Measurements from ENCODE around the gene BDNF. TPM values are rescaled to one million over a fixed set of nuclear protein-coding genes. Genes with fewer than 3 reads are reported as not detected.
A peak's percentile ranks its signal among the peaks of the same experiment; 100 is the strongest.

BDNF gene
- total RNA-seq, 1 experiment from 2014 or later, result 8.5 TPM

DNA sequence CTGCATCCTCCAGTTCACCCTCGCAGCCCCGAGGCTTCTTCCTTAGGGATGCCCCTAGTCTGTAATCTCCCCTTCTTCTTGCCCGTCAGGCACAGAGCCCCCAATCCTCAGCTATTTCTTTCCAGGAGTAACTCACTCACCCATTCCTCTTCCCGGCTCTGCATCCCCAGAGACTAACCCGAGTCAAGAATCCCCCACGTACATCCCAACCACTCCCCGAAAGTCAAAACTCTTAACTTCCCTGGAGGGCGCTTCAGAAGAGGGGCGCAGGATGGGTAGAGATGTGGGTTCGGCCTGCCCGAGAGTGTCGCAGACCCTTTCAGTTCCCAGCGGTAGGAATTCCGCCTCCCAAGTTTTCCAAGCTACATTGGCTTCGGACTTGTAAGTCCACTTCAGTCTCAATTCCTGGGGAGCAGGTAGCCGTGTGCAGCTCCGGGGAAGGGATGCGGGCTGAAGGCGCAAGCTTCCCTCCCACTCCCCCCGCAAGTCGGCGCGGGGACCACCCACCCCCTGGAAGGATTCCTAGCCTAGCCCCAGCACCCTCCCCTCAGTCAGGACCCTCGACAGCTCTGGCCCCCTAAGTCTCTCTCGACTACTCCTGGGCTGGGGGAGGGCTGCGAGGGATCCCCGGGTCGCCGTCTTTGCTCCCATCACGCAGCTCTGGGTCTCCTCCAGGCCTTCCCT, 871 bp downstream of the BDNF start:
- CTCF ChIA-PET, result interaction anchor here (0.6 to 3.9 kb wide), 22 partner anchors 11 to 1635 kb away, joined by 3 to 69 read pairs (median 4); partner anchors contain the start of genes KIF18A and METTL15
- H3K4me1 Mint-ChIP-seq (ENCODE audit: low read depth, unreplicated experiment), result peaks cover 20% of the 10 kb centered on the region
- H3K4me3 ChIP-seq (ENCODE audit: low read depth, low read length), result peak overlapping the region; percentile 70
- no peaks in the 10 kb centered on the region for H3K9me3 ChIP-seq
- no peaks in the 10 kb centered on the region for H3K9me3 Mint-ChIP-seq (ENCODE audit: unreplicated experiment)
- no peaks in the 10 kb centered on the region for H3K27me3 Mint-ChIP-seq (ENCODE audit: insufficient read depth, unreplicated experiment)
- DNase-seq, result no peak
- intact Hi-C loops (cut with micrococcal nuclease; ENCODE audit: unreplicated experiment), result loop anchor here (1.0 to 10.0 kb wide), 13 partner anchors 19 to 1635 kb away; partner anchors contain the start of genes KIF18A and METTL15
- POLR2A ChIA-PET, result interaction anchor here (0.8 to 1.4 kb wide), 2 partner anchors 370 to 409 kb away, joined by 4 to 9 read pairs; partner anchors contain the start of genes KIF18A and METTL15
- no peaks in the 10 kb centered on the region for H3K27me3 ChIP-seq (replicated peaks; ENCODE audit: control insufficient read depth, insufficient read depth, low read length)
- no TSS peak for BruUV-seq (replicated peaks)
- TF ChIP-seq, protein P1, sequence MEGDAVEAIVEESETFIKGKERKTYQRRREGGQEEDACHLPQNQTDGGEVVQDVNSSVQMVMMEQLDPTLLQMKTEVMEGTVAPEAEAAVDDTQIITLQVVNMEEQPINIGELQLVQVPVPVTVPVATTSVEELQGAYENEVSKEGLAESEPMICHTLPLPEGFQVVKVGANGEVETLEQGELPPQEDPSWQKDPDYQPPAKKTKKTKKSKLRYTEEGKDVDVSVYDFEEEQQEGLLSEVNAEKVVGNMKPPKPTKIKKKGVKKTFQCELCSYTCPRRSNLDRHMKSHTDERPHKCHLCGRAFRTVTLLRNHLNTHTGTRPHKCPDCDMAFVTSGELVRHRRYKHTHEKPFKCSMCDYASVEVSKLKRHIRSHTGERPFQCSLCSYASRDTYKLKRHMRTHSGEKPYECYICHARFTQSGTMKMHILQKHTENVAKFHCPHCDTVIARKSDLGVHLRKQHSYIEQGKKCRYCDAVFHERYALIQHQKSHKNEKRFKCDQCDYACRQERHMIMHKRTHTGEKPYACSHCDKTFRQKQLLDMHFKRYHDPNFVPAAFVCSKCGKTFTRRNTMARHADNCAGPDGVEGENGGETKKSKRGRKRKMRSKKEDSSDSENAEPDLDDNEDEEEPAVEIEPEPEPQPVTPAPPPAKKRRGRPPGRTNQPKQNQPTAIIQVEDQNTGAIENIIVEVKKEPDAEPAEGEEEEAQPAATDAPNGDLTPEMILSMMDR (IDR thresholded peaks at IDR 0.05; ENCODE audit: insufficient read depth in 1 of 2, low read depth in 1 of 2, low read length in 1 of 2, severe bottlenecking in 1 of 2, unreplicated experiment in 1 of 2), result no peak
- no peaks in the 10 kb centered on the region for H3K36me3 ChIP-seq (ENCODE audit: control insufficient read depth, insufficient read depth, low read length)
- peak overlapping the region; percentile 90 for H3K4me3 Mint-ChIP-seq (ENCODE audit: unreplicated experiment)
- H3K27ac Mint-ChIP-seq (ENCODE audit: unreplicated experiment), result no peak overlapping the region
- peaks cover 17% of the 10 kb centered on the region for H3K4me1 ChIP-seq
- H3K36me3 Mint-ChIP-seq (ENCODE audit: insufficient read depth, unreplicated experiment), result no peaks in the 10 kb centered on the region

DNA sequence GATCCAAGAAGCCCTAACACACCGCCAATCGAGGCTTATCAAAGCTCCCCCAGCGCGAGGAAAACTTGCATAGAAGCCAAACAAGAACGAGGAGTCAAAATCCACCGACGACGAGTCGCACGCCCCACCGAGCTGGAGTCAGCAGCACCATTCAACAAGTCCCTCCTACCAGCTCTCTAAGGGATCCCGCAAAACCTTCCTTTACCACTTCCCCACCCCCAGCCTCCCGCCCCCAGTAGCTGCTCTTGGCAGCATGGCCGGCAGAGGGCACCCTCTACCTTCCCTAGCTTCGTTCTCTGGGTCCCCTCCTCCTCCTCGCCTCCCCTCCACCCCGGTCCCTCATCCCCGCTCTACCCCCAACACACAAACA, 1.4 kb downstream of the BDNF start:
- peak overlapping the region; percentile 70 for H3K4me3 ChIP-seq (ENCODE audit: low read depth, low read length)
- DNase-seq, result peak; percentile 89 to 91
- H3K36me3 Mint-ChIP-seq (ENCODE audit: insufficient read depth, unreplicated experiment), result no peaks in the 10 kb centered on the region
- TF ChIP-seq, protein P1 (IDR thresholded peaks at IDR 0.05; ENCODE audit: insufficient read depth in 1 of 2, low read depth in 1 of 2, low read length in 1 of 2, severe bottlenecking in 1 of 2, unreplicated experiment in 1 of 2), result peak; percentile 87 to 97
- intact Hi-C loops (cut with micrococcal nuclease; ENCODE audit: unreplicated experiment), result loop anchor here (1.0 to 10.0 kb wide), 13 partner anchors 19 to 1635 kb away; partner anchors contain the start of genes KIF18A and METTL15
- no TSS peak for BruUV-seq (replicated peaks)
- no peaks in the 10 kb centered on the region for H3K36me3 ChIP-seq (ENCODE audit: control insufficient read depth, insufficient read depth, low read length)
- CTCF ChIA-PET, result interaction anchor here (0.6 to 3.9 kb wide), 21 partner anchors 12 to 1635 kb away, joined by 3 to 69 read pairs (median 4); partner anchors contain the start of genes KIF18A and METTL15
- peaks cover 20% of the 10 kb centered on the region for H3K4me1 Mint-ChIP-seq (ENCODE audit: low read depth, unreplicated experiment)
- H3K4me1 ChIP-seq, result peaks cover 17% of the 10 kb centered on the region
- H3K4me3 Mint-ChIP-seq (ENCODE audit: unreplicated experiment), result peak overlapping the region; percentile 90
- H3K9me3 ChIP-seq, result no peaks in the 10 kb centered on the region
- H3K27ac Mint-ChIP-seq (ENCODE audit: unreplicated experiment), result peak overlapping the region; percentile 74
- H3K27me3 Mint-ChIP-seq (ENCODE audit: insufficient read depth, unreplicated experiment), result no peaks in the 10 kb centered on the region
- no peaks in the 10 kb centered on the region for H3K27me3 ChIP-seq (replicated peaks; ENCODE audit: control insufficient read depth, insufficient read depth, low read length)
- POLR2A ChIA-PET, result interaction anchor here (0.6 to 1.4 kb wide), 2 partner anchors 20 to 409 kb away, joined by 8 to 9 read pairs; partner anchors contain the start of genes KIF18A and METTL15
- no peaks in the 10 kb centered on the region for H3K9me3 Mint-ChIP-seq (ENCODE audit: unreplicated experiment)

DNA sequence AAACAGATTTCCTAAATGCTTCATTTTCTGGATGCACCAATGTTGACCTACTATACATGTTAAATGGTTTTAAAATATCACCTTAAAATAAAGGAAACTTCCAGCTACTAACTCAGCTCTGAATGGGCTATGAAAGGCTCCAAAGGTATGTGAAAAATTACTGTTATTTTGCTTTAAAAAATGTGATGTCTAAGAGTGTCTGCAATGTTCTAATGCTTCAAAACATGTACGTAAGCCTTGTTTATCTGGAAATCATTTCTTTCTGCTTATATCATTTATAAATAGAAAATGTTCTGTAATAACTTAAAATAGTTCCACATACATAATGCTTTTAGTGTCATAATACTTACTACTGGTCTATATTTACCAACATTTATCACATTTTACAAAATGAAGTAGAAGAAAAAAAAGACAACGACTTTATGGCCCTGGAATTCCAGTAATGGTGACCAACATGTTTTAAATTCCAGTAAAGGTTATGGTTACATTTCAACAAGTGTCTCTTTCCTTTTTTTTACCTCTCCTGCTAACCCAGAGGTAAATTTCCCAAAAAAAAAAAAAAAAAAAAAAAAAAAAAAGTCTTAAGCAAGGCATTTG, 2.5 kb downstream of the BDNF start:
- BruUV-seq (replicated peaks), result no TSS peak
- H3K36me3 Mint-ChIP-seq (ENCODE audit: insufficient read depth, unreplicated experiment), result no peaks in the 10 kb centered on the region
- Histone ChIP-seq H3K4me1 (peaks cover 17% of the 10 kb centered on the region), H3K27me3 (replicated peaks; ENCODE audit: control insufficient read depth, insufficient read depth, low read length) (no peaks in the 10 kb centered on the region), H3K36me3 (ENCODE audit: control insufficient read depth, insufficient read depth, low read length) (no peaks in the 10 kb centered on the region), H3K9me3 (no peaks in the 10 kb centered on the region), H3K4me3 (ENCODE audit: low read depth, low read length) (no peak overlapping the region)
- ChIA-PET POLR2A (no interaction called here), CTCF (interaction anchor here (1.8 kb wide), 1 partner anchor 410 kb away, joined by 6 read pairs; the partner anchor contains the start of genes KIF18A and METTL15)
- peaks cover 20% of the 10 kb centered on the region for H3K4me1 Mint-ChIP-seq (ENCODE audit: low read depth, unreplicated experiment)
- peak overlapping the region; percentile 90 for H3K4me3 Mint-ChIP-seq (ENCODE audit: unreplicated experiment)
- no peak for DNase-seq
- no peaks in the 10 kb centered on the region for H3K9me3 Mint-ChIP-seq (ENCODE audit: unreplicated experiment)
- intact Hi-C loops (cut with micrococcal nuclease; ENCODE audit: unreplicated experiment), result loop anchor here (5.0 to 10.0 kb wide), 6 partner anchors 173 to 1325 kb away; no protein-coding TSS in a partner anchor
- TF ChIP-seq, protein P1 (IDR thresholded peaks at IDR 0.05; ENCODE audit: insufficient read depth in 1 of 2, low read depth in 1 of 2, low read length in 1 of 2, severe bottlenecking in 1 of 2, unreplicated experiment in 1 of 2), result no peak
- no peaks in the 10 kb centered on the region for H3K27me3 Mint-ChIP-seq (ENCODE audit: insufficient read depth, unreplicated experiment)
- H3K27ac Mint-ChIP-seq (ENCODE audit: unreplicated experiment), result no peak overlapping the region
